ENCODE measurements around the gene FLRT1.

FLRT1 gene

GRCh38 chr11:64003807-64004589 lies 31.7 kb upstream of the FLRT1 start:
- H3K4me3 ChIP-seq (ENCODE audit: low read length) = no peak overlapping the region
- no peak for DNase-seq (ENCODE audit: low read depth, low spot score)

DNA sequence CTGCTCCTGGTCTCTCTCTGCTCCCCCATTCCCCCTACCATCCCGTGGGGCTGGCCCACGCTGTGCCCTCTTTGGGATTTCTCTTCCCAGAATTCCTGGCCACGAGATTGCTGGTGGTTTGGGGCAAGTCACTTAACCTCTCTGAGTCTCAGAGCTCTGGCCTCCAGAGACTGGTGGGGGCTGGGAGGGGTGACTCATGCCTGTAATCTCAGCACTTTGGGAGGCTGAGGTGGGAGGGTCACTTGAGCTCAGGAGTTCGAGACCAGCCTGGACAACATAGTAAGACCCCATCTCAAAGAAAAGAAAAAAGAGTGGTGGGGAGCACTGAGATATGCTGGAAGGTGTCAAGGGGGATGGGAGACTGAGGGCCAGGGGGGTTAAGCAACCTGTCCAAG lies 31.1 kb upstream of the FLRT1 start:
- DNase-seq (ENCODE audit: low read depth, low spot score) = no peak
- H3K4me3 ChIP-seq (ENCODE audit: low read length) = no peak overlapping the region

GRCh38 chr11:64005691-64006090 lies 30.0 kb upstream of the FLRT1 start:
- no peak for DNase-seq (ENCODE audit: low read depth, low spot score)
- H3K4me3 ChIP-seq (ENCODE audit: low read length) = no peak overlapping the region

GRCh38 chr11:64006398-64006797 lies 29.3 kb upstream of the FLRT1 start:
- no peak for DNase-seq (ENCODE audit: low read depth, low spot score)
- no peak overlapping the region for H3K4me3 ChIP-seq (ENCODE audit: low read length)

- H3K4me3 ChIP-seq (ENCODE audit: low read length) = no peak overlapping the region
- no peak for DNase-seq (ENCODE audit: low read depth, low spot score)
Observed at GRCh38 chr11:64007160-64007628, 28.5 kb upstream of the FLRT1 start.

DNA sequence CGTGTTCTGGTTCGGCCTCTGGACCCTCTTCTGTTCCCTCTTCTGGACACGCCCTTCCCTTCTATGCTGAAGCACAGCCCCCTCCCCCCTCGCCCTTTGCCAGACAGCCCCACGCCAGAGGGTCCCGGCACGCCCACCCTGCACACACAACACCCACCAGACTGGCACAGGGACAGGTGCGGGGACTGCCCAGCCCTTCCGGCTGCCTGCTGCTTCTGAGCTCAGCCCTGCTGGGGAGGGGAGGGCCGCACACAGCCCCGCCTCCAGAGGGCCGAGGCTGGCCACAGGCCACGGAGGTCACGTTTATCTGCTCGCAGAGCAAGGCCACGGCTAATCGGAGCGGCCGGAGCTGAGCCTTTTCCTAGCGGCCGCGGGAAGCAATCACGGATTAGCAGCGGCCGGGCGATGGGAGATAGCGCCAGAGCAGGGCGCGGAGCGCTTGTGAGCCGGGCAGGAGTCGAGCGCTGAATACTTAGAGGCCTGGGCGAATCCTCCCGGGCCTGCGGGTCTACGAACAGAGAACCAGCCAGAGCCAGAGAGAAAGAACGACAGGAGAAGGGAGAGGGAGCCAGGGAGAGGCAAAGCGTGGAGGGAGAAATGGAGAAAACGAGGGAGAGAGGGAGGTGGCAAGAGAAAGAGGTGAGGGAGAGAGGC lies 28.0 kb upstream of the FLRT1 start:
- DNase-seq (ENCODE audit: low read depth, low spot score) = no peak
- H3K4me3 ChIP-seq (ENCODE audit: low read length) = no peak overlapping the region

DNA sequence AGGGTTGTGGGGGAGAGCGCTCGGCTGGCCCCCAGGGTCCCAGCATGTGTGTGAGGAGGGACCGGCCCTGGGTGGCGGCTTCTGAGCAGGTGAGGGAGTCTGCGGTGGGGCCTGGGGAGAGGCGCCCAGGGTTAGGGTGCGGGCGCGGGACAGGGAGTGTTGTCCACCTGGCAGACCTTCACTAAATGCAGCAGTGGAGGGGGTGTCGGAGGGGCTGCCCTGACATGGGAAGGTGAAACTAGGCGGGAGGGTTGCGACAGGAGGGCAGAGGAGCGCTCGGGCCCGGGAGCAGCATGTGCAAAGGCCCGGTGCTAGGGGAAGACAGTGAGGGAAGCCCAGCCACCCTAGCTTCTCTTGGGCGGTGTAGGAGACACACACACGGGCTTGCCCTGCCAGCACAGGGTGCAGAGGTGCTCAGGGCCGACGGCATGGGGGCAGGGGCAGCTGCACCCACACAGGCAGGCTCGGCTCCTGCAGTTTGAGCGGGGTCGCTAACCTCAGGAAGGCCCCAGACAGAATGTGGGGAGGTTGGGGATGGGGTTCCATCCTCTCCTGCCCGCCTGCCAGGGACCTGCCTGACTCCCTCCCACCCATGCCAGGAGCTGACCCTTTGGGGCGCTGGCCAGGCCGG lies 27.3 kb upstream of the FLRT1 start:
- no peak overlapping the region for H3K4me3 ChIP-seq (ENCODE audit: low read length)
- no peak for DNase-seq (ENCODE audit: low read depth, low spot score)

GRCh38 chr11:64008914-64009633 lies 26.7 kb upstream of the FLRT1 start:
- no peak for DNase-seq (ENCODE audit: low read depth, low spot score)
- H3K4me3 ChIP-seq (ENCODE audit: low read length) = no peak overlapping the region

DNA sequence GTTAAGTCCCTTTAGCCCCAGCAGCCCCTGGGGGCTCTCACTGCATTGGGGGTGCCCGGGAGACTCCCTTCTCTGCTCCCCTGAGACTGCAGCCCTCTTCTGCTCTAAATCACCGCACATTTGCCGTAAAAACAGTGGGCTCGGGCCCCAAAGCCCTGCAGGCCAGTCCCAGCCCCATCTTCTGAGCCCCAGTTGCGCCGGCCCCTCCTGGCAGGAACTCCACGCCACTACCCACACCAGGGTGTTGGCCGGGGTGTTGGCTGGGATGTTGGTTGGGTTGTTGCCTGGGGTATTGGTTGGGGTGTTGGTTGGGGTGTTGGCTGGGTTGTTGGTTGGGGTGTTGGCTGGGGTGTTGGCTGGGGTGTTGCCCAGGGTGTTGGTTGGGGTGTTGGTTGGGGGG lies 26.0 kb upstream of the FLRT1 start:
- H3K4me3 ChIP-seq (ENCODE audit: low read length) = no peak overlapping the region
- DNase-seq (ENCODE audit: low read depth, low spot score) = no peak

DNA sequence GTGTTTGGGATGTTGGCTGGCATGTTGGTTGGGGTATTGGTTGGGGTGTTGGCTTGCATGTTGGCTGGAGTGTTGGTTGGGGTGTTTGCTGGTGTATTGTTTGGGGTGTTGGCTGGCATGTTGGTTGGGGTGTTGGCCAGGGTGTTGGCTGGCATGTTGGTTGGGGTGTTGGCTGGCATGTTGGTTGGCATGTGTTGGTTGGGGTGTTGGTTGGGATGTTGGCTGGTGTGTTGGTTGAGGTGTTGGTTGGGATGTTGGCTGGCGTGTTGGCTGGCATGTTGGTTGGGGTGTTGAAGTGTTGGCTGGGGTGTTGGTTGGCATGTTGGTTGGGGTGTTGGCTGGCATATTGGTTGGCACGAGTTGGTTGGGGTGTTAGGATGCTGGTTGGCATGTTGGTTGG lies 24.9 kb upstream of the FLRT1 start:
- no peak for DNase-seq (ENCODE audit: low read depth, low spot score)
- no peak overlapping the region for H3K4me3 ChIP-seq (ENCODE audit: low read length)

DNA sequence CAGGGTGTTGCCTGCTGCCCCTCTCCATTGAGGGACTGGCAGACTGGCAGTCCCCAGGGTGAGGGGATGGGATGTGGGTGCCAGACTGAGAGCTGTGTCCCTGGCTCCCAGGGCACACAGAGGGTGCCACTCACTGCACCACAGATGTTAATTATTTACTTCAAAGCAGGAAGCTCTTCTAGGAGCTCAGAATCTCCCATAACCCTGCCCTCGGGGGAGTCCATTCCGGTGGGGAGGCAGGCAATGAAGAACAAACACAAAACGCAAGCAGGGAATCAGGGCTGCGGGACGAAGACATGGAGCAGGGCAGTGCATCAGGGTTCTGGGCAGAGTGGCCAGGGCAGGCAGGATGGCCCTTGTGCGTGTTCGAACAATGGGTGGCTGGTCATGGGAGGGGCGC lies 24.4 kb upstream of the FLRT1 start:
- no peak overlapping the region for H3K4me3 ChIP-seq (ENCODE audit: low read length)
- no peak for DNase-seq (ENCODE audit: low read depth, low spot score)

DNA sequence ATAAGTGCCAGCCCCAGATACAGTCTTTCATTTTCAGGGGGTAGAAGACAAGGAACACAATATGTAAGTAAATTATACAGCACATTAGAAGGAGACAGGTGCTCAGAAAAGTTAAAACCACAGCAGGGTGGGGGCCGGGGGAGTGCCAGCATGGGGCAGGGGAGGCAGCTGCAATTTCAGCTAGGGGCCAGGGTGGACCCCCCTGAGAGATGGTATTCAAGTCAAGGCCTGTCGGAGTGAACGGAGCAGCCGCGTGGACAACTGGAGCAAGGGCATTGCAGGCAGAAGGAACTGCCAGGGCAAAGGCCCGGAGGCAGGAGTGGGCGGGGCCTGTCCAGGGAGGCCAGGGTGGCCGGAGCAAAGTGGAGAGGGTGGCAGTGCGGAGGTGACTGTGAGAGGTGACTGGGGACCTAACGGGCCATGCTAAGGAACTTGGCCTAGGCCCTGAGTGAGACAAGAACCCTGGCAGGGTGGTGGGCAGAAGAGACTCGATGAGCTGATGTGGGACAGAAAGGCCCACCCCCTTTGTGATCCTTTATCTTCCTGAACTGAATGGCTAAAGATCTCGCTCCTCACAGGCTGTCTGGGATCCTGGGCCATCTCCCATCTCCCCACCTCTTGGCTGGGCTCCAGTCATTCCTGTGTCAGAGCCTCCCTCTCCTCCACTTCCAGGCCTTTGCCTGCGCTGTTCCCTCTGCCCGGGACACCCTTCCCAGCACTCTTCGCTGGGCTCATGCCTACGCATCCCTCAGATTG lies 22.4 kb upstream of the FLRT1 start:
- H3K4me3 ChIP-seq (ENCODE audit: low read length) = no peak overlapping the region
- no peak for DNase-seq (ENCODE audit: low read depth, low spot score)

DNA sequence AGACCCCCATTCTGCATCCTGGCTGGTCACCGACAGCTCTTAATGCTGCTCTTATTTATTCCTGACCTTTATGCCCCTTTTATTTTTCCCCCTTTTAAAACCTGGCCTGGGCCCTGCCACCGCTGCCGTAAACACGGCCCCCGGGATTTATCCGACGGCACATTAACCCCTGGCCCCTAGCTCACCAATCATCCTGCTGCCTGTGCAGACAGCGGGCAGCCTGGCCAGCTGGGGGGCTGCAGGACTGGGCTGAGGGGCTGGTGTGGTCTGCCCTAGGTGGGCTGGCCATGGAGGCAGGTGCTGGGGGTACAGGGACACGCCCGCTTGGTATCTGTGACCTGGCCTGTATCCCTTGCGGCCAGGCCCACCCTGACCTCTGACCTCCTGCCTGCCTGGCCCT lies 21.4 kb upstream of the FLRT1 start:
- H3K4me3 ChIP-seq (ENCODE audit: low read length) = no peak overlapping the region
- no peak for DNase-seq (ENCODE audit: low read depth, low spot score)

DNA sequence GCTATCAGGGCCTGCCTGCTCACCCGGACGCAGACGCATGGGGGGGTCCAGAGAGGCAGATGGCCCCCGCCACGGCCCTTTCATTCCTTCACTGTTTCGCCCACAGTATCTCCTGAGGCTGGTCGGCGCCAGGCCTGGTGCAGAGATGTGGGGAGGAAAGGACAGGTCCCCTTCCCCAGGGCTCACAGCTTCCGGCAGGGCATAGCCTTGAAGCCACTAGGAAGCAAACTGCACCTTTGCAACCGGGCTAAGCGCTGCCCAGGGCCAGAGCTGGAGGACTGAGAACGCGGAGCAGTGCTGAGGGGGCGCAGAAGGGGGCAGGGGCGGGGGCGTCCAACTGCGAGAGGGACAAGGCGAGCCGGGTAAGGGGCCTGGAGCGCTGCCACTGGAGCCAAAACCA lies 20.2 kb upstream of the FLRT1 start:
- no peak for DNase-seq (ENCODE audit: low read depth, low spot score)
- no peak overlapping the region for H3K4me3 ChIP-seq (ENCODE audit: low read length)

DNA sequence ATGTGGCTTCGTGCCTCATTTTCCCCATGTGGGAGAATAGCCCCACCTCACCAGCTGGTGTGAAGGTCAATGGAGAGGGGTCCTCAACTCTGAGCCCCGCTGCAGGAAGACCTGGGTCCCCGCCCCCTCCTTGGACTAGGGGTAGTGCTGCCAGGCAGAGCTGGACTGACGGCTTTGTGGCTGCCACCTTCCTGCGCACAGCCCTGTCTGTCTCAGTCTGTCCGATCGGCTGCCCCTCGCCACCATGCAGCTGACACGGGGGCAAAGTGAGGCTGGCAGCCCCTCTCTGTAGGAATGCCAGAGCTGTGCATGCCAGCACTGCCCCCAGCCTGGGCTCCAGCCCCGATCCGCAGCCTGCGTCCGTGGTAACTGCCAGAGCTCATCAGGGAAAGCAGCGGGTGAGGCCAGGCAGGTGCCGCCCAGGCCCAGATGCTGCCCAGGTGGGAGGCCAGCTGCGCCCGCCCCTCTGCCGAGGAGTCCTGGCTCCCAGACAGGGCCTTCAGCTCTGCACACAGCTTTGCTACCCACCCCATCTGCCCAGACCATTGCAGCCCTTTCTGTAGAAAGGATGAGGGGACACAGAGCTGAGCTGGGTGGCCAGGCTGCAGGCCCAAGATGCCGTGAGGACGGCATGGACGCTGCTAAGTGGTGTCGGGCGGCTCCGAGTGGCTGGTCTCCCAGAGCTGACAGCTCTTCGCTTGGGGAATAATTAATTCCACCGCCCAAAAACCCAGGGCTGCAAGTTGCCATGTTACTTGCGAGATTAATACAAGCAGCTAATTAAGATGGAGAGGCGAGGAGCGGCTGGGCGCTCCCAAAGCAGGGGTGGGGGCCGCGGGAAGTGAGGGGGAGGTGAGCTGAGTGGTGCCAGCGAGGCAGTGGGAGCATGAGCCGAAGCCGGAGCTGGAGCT lies 19.5 kb upstream of the FLRT1 start:
- DNase-seq (ENCODE audit: low read depth, low spot score) = no peak
- H3K4me3 ChIP-seq (ENCODE audit: low read length) = no peak overlapping the region

DNA sequence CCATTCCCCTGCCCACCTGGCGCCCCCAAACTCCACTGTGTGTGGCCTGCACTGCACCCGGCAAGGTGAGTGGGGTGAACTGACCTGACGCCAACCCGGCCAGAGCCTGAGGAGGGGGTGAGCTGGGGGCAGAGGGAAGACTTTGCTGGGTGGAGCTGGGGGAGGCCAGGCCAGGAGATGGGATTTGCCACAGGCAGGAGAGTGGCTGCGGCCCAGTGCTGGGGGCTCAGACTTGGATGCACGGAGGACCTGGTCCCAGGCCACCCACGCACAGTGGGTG lies 17.8 kb upstream of the FLRT1 start:
- H3K4me3 ChIP-seq (ENCODE audit: low read length) = no peak overlapping the region
- no peak for DNase-seq (ENCODE audit: low read depth, low spot score)

DNA sequence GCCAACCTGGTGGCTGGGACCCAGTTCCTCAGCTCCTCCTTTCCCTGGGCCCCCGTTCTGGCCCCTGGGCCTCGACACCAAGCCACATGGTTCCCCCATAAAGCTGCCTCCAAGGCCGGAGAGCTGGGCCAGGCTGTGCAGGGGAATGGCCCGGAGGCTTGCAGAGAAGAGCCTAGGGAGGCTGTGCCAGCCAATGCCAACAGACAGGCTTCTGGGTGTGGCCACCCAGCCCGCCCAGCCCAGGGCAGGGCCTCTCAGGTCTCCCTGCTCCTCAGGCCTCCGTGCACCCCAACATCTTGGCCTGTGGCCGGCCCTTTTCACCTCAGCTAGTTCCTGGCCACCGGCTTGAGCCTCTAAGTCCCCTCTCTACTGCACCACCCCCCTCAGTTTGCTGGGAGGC lies 17.4 kb upstream of the FLRT1 start:
- DNase-seq (ENCODE audit: low read depth, low spot score) = no peak
- H3K4me3 ChIP-seq (ENCODE audit: low read length) = no peak overlapping the region
